CD4-positive, alpha-beta T cell (primary cell): ENCODE data around the gene ZNRF3. TPM values are rescaled to one million over a fixed set of nuclear protein-coding genes. Genes with fewer than 3 reads are reported as not detected.

Source experiments
- ATAC-seq: fragments of 200-7000 bp; cut with Tn5 transposase; one replicate; pipeline ENCODE4 v1.10.0; 2022; ENCODE audit warnings: mild to moderate bottlenecking; ENCODE audit not compliant: poor library complexity
- CTCF ChIA-PET: fragments of 350-600 bp; sonication (Branson Sonifier 250); formaldehyde crosslinking; loops from one replicate; lab custom pipeline; 2021; ENCODE audit warnings: antibody characterized with exemption, inconsistent platforms; lab: Charles Lee
- POLR2A ChIA-PET: fragments of 350-600 bp; sonication (Branson Sonifier 250); formaldehyde crosslinking; loops from one replicate; lab custom pipeline; 2021; ENCODE audit warnings: antibody characterized with exemption, inconsistent platforms; lab: Charles Lee
- DNase-seq, 14 experiments: peaks; one replicate each; pipeline ENCODE4 v3.0.0-alpha.2; 2013 to 2020; ENCODE audit warnings: mixed read lengths in 2 of 14
- H3K27ac ChIP-seq, 2 donors: one replicate each; pipeline versions ENCODE4 v1.5.1 to v1.7.0; 2013; ENCODE audit warnings: low read length in 2 of 2, low read depth in 1 of 2, mild to moderate bottlenecking in 1 of 2
- H3K27me3 ChIP-seq, 2 experiments: 1 replicate in 1 of 2; 2 replicates in 1 of 2; pipeline versions ENCODE4 v1.6.1 to v1.7.0; 2013; ENCODE audit warnings: low read length in 2 of 2, control low read depth in 1 of 2, mild to moderate bottlenecking in 1 of 2, moderate library complexity in 1 of 2; ENCODE audit not compliant: insufficient read depth in 2 of 2, control insufficient read depth in 1 of 2
- H3K36me3 ChIP-seq: one replicate; pipeline ENCODE4 v1.6.1; 2013; ENCODE audit warnings: low read length, control low read depth; ENCODE audit not compliant: insufficient read depth
- H3K4me1 ChIP-seq: one replicate; pipeline ENCODE4 v1.6.1; 2013; ENCODE audit warnings: low read length, control low read depth; ENCODE audit not compliant: insufficient read depth
- H3K4me3 ChIP-seq: one replicate; pipeline ENCODE4 v1.5.1; 2013; ENCODE audit warnings: mild to moderate bottlenecking, low read length, moderate library complexity
- H3K9me3 ChIP-seq, 2 experiments: 1 replicate in 1 of 2; 2 replicates in 1 of 2; pipeline versions ENCODE4 v1.6.1 to v1.7.0; 2013; ENCODE audit warnings: low read length in 2 of 2, mild to moderate bottlenecking in 2 of 2, control low read depth in 1 of 2, moderate library complexity in 1 of 2; ENCODE audit not compliant: control insufficient read depth in 1 of 2, insufficient read depth in 1 of 2
- H3K27ac Mint-ChIP-seq: one replicate; pipeline ENCODE4 v1.8.0; 2020; ENCODE audit warnings: mixed read lengths
- H3K27me3 Mint-ChIP-seq: one replicate; pipeline ENCODE4 v1.8.0; 2021; ENCODE audit warnings: mixed read lengths
- H3K36me3 Mint-ChIP-seq: one replicate; pipeline ENCODE4 v1.8.0; 2021; ENCODE audit warnings: low read depth, mixed read lengths
- H3K4me1 Mint-ChIP-seq: one replicate; pipeline ENCODE4 v1.8.0; 2021; ENCODE audit warnings: low read depth, mixed read lengths
- H3K4me3 Mint-ChIP-seq: one replicate; pipeline ENCODE4 v1.8.0; 2020; ENCODE audit warnings: mild to moderate bottlenecking, mixed read lengths
- H3K9me3 Mint-ChIP-seq: one replicate; pipeline ENCODE4 v1.8.0; 2020; ENCODE audit warnings: mixed read lengths
- CTCF ChIP-seq: fragments of 200-600 bp; IDR thresholded peaks from one replicate; pipeline ENCODE4 v1.8.0; 2022; ENCODE audit warnings: antibody characterized with exemption, mild to moderate bottlenecking
- intact Hi-C, 2 experiments: fragments of 100-400 bp; cut with DNase I in 1 of 2; cut with micrococcal nuclease in 1 of 2; formaldehyde crosslinking; loops; one replicate each; pipeline versions ENCODE4 v1.15.1 to v1.9.0; 2023 to 2025; cut with DNase I, micrococcal nuclease
- total RNA-seq, 174 experiments: library from RNA in 2 of 174; stranded (reverse) in 2 of 174; gene quantifications; one replicate each; pipeline ENCODE4 v1.2.3 and lab custom pipeline; 2021 to 2026

The ZNRF3 gene
- total RNA-seq, 2 experiments from 2014 or later = 0.38 to 0.61 TPM

GRCh38 chr22:29012952-29013351 is 129.6 kb downstream of the ZNRF3 start:
- no peak overlapping the region for H3K4me3 Mint-ChIP-seq
- H3K27ac Mint-ChIP-seq = no peak overlapping the region
- peaks cover 0 to 4% of the 10 kb centered on the region in 2 experiments for H3K27me3 ChIP-seq
- intact Hi-C loops = no loop called here
- ATAC-seq = no peak
- no peak overlapping the region for H3K27ac ChIP-seq
- peaks cover 3% of the 10 kb centered on the region for H3K4me1 ChIP-seq
- H3K4me1 Mint-ChIP-seq = no peaks in the 10 kb centered on the region
- ChIA-PET POLR2A (no interaction called here), CTCF (no interaction called here)
- H3K9me3 Mint-ChIP-seq = peaks cover under 1% of the 10 kb centered on the region
- H3K9me3 ChIP-seq = no peaks in the 10 kb centered on the region
- no peak for TF ChIP-seq CTCF
- peaks cover 35% of the 10 kb centered on the region for H3K27me3 Mint-ChIP-seq
- DNase-seq = no peak
- H3K4me3 ChIP-seq = no peak overlapping the region
- no peaks in the 10 kb centered on the region for H3K36me3 Mint-ChIP-seq
- H3K36me3 ChIP-seq = no peaks in the 10 kb centered on the region

- H3K4me1 Mint-ChIP-seq = no peaks in the 10 kb centered on the region
- H3K36me3 ChIP-seq = no peaks in the 10 kb centered on the region
- no peak for ATAC-seq
- no peak for DNase-seq
- ChIA-PET POLR2A (no interaction called here), CTCF (no interaction called here)
- H3K4me3 ChIP-seq = no peak overlapping the region
- no peak overlapping the region for H3K27ac Mint-ChIP-seq
- no peaks in the 10 kb centered on the region for H3K9me3 ChIP-seq
- peaks cover 2% of the 10 kb centered on the region for H3K9me3 Mint-ChIP-seq
- H3K4me1 ChIP-seq = peaks cover 3% of the 10 kb centered on the region
- peaks cover 37% of the 10 kb centered on the region for H3K27me3 Mint-ChIP-seq
- intact Hi-C loops = no loop called here
- TF ChIP-seq CTCF = no peak
- H3K36me3 Mint-ChIP-seq = no peaks in the 10 kb centered on the region
- no peak overlapping the region for H3K4me3 Mint-ChIP-seq
- no peak overlapping the region for H3K27ac ChIP-seq
- peaks cover 0 to 9% of the 10 kb centered on the region in 2 experiments for H3K27me3 ChIP-seq
Observed at GRCh38 chr22:29014293-29014692, 130.9 kb downstream of the ZNRF3 start.

GRCh38 chr22:29014773-29015172 is 131.4 kb downstream of the ZNRF3 start:
- intact Hi-C loops = no loop called here
- Histone ChIP-seq H3K4me3 (no peak overlapping the region), H3K27me3 (peaks cover 0 to 9% of the 10 kb centered on the region in 2 experiments), H3K36me3 (no peaks in the 10 kb centered on the region), H3K27ac (no peak overlapping the region), H3K4me1 (peaks cover 3% of the 10 kb centered on the region), H3K9me3 (no peaks in the 10 kb centered on the region)
- Mint-ChIP-seq H3K4me3 (no peak overlapping the region), H3K27me3 (peaks cover 42% of the 10 kb centered on the region), H3K4me1 (no peaks in the 10 kb centered on the region), H3K27ac (no peak overlapping the region), H3K36me3 (no peaks in the 10 kb centered on the region), H3K9me3 (peaks cover 2% of the 10 kb centered on the region)
- ChIA-PET POLR2A (no interaction called here), CTCF (no interaction called here)
- TF ChIP-seq CTCF = no peak
- ATAC-seq (no peak), DNase-seq (no peak)
